ENCODE data around the gene PKIG. TPM values are rescaled to one million over a fixed set of nuclear protein-coding genes. Genes with fewer than 3 reads are reported as not detected.

Gene PKIG
- total RNA-seq, 1 donor from 2014 or later: 29.3 TPM

- no peak for TF ChIP-seq CTCF (IDR thresholded peaks at IDR 0.05)
- Mint-ChIP-seq H3K4me3 (ENCODE audit: unreplicated experiment) (no peak overlapping the region), H3K27me3 (ENCODE audit: low read depth) (no peaks in the 10 kb centered on the region), H3K27ac (ENCODE audit: unreplicated experiment) (no peak overlapping the region), H3K9me3 (ENCODE audit: low read depth) (no peaks in the 10 kb centered on the region), H3K4me1 (ENCODE audit: low read depth) (peaks cover 5% of the 10 kb centered on the region), H3K36me3 (ENCODE audit: low read depth) (no peaks in the 10 kb centered on the region)
- no peak for DNase-seq (ENCODE audit: low spot score)
These were observed 20.9 kb downstream of the PKIG start for GRCh38 chr20:44603327-44603726.

- Mint-ChIP-seq H3K4me3 (ENCODE audit: unreplicated experiment) (no peak overlapping the region), H3K27me3 (ENCODE audit: low read depth) (no peaks in the 10 kb centered on the region), H3K4me1 (ENCODE audit: low read depth) (peaks cover 15% of the 10 kb centered on the region), H3K9me3 (ENCODE audit: low read depth) (no peaks in the 10 kb centered on the region), H3K36me3 (ENCODE audit: low read depth) (no peaks in the 10 kb centered on the region), H3K27ac (ENCODE audit: unreplicated experiment) (no peak overlapping the region)
- no peak for DNase-seq (ENCODE audit: low spot score)
- no peak for TF ChIP-seq CTCF (IDR thresholded peaks at IDR 0.05)
These were observed 24.5 kb downstream of the PKIG start for GRCh38 chr20:44606725-44607441.

- H3K27ac Mint-ChIP-seq (ENCODE audit: unreplicated experiment): peak overlapping the region; percentile 49
- no peaks in the 10 kb centered on the region for H3K27me3 Mint-ChIP-seq (ENCODE audit: low read depth)
- H3K9me3 Mint-ChIP-seq (ENCODE audit: low read depth): no peaks in the 10 kb centered on the region
- peaks cover 3% of the 10 kb centered on the region for H3K36me3 Mint-ChIP-seq (ENCODE audit: low read depth)
- DNase-seq (ENCODE audit: low spot score): no peak
- TF ChIP-seq CTCF (IDR thresholded peaks at IDR 0.05): no peak
- H3K4me3 Mint-ChIP-seq (ENCODE audit: unreplicated experiment): no peak overlapping the region
- H3K4me1 Mint-ChIP-seq (ENCODE audit: low read depth): peaks cover 15% of the 10 kb centered on the region
These were observed 26.7 kb downstream of the PKIG start for GRCh38 chr20:44609006-44609515.

- H3K36me3 Mint-ChIP-seq (ENCODE audit: low read depth): peaks cover 6% of the 10 kb centered on the region
- H3K27ac Mint-ChIP-seq (ENCODE audit: unreplicated experiment): peak overlapping the region; percentile 58
- H3K27me3 Mint-ChIP-seq (ENCODE audit: low read depth): no peaks in the 10 kb centered on the region
- no peaks in the 10 kb centered on the region for H3K9me3 Mint-ChIP-seq (ENCODE audit: low read depth)
- peaks cover 15% of the 10 kb centered on the region for H3K4me1 Mint-ChIP-seq (ENCODE audit: low read depth)
- DNase-seq (ENCODE audit: low spot score): no peak
- peak; percentile 95 for TF ChIP-seq CTCF (IDR thresholded peaks at IDR 0.05)
- H3K4me3 Mint-ChIP-seq (ENCODE audit: unreplicated experiment): peak overlapping the region; percentile 62
These were observed 27.3 kb downstream of the PKIG start for GRCh38 chr20:44609516-44610312.

GRCh38 chr20:44610313-44610962 lies 28.1 kb downstream of the PKIG start:
- Mint-ChIP-seq H3K36me3 (ENCODE audit: low read depth) (peaks cover 9% of the 10 kb centered on the region), H3K4me3 (ENCODE audit: unreplicated experiment) (no peak overlapping the region), H3K9me3 (ENCODE audit: low read depth) (no peaks in the 10 kb centered on the region), H3K4me1 (ENCODE audit: low read depth) (peaks cover 22% of the 10 kb centered on the region), H3K27ac (ENCODE audit: unreplicated experiment) (no peak overlapping the region), H3K27me3 (ENCODE audit: low read depth) (no peaks in the 10 kb centered on the region)
- TF ChIP-seq CTCF (IDR thresholded peaks at IDR 0.05): no peak
- DNase-seq (ENCODE audit: low spot score): no peak

All from chondrocyte (in vitro differentiated cells).